Upper lobe of left lung (tissue), 6 donors: ENCODE measurements around the gene RND1. TPM values are rescaled to one million over a fixed set of nuclear protein-coding genes. Genes with fewer than 3 reads are reported as not detected.

Experiments used
- ATAC-seq, 2 donors: fragments of 200-7000 bp; cut with Tn5 transposase; one replicate each; pipeline ENCODE4 v1.9.1; 2022; ENCODE audit warnings: mild to moderate bottlenecking in 2 of 2, moderate library complexity in 2 of 2; ENCODE audit not compliant: low FRiP score in 2 of 2
- DNase-seq, 2 donors: peaks; one replicate each; pipeline ENCODE4 v3.0.0-alpha.2; 2019 to 2020
- H3K27ac ChIP-seq, 4 donors: fragments of 200-600 bp; sonication (generic); one replicate each; pipeline ENCODE4 v1.5.1; 2016 to 2019
- H3K27me3 ChIP-seq, 4 donors: fragments of 200-600 bp; sonication (generic); one replicate each; pipeline ENCODE4 v1.5.1; 2017 to 2019
- H3K36me3 ChIP-seq, 4 donors: fragments of 200-600 bp; sonication (generic); one replicate each; pipeline ENCODE4 v1.5.1; 2016 to 2019
- H3K4me1 ChIP-seq, 4 donors: fragments of 200-600 bp; sonication (generic); one replicate each; pipeline ENCODE4 v1.5.1; 2018 to 2019
- H3K4me3 ChIP-seq, 4 donors: fragments of 200-600 bp; sonication (generic); one replicate each; pipeline ENCODE4 v1.5.1; 2017 to 2019; ENCODE audit warnings: mild to moderate bottlenecking in 2 of 4, moderate library complexity in 1 of 4
- H3K9me3 ChIP-seq, 4 donors: fragments of 200-600 bp; sonication (generic); one replicate each; pipeline ENCODE4 v1.5.1; 2018 to 2019
- EP300 ChIP-seq, 4 donors: sonication (generic); formaldehyde crosslinking; IDR thresholded peaks; one replicate each; pipeline ENCODE4 v1.5.1; 2017; ENCODE audit warnings: antibody characterized with exemption in 4 of 4, control low read depth in 2 of 4
- POLR2A ChIP-seq, 4 donors: fragments of 450-650 bp; IDR thresholded peaks; one replicate each; pipeline ENCODE4 v1.5.1; 2016 to 2017; ENCODE audit warnings: antibody characterized with exemption in 4 of 4, mild to moderate bottlenecking in 2 of 4
- POLR2AphosphoS5 ChIP-seq, 2 donors: sonication (generic); formaldehyde crosslinking; IDR thresholded peaks; one replicate each; pipeline ENCODE4 v1.5.1; 2017; ENCODE audit warnings: antibody characterized with exemption in 2 of 2
- WGBS, 2 donors: methylation state at CpG; one replicate each; pipeline ENCODE4 v1.1.5; 2017 to 2018; 5-methylcytosine and 5-hydroxymethylcytosine counted together
- total RNA-seq, 6 donors: library from RNA; depleted of rRNA in 4 of 6; stranded (reverse); fragments of >200 nt in 4 of 6; gene quantifications; one replicate each; pipeline versions ENCODE4 v1.1.0 to v1.2.1, GENCODE V29; 2016 to 2021
- TF ChIP-seq, protein P1 (sequence below), 6 experiments: fragments of 450-650 bp in 4 of 6; fragments of 200-600 bp in 2 of 6; sonication (generic) in 2 of 6; IDR thresholded peaks; one replicate each; pipeline ENCODE4 v1.5.1; 2016 to 2019; ENCODE audit warnings: antibody characterized with exemption in 6 of 6
- donor health status: DM: no; HTN: no; CAD: no; lungs with moderate emphysema.
- donor health status: DM: no; HTN: yes; CAD: no; lungs with severe emphysema.

The RND1 gene
- total RNA-seq, 6 donors from 2014 or later = 7.2 to 23.0 (median 14.2) TPM

DNA sequence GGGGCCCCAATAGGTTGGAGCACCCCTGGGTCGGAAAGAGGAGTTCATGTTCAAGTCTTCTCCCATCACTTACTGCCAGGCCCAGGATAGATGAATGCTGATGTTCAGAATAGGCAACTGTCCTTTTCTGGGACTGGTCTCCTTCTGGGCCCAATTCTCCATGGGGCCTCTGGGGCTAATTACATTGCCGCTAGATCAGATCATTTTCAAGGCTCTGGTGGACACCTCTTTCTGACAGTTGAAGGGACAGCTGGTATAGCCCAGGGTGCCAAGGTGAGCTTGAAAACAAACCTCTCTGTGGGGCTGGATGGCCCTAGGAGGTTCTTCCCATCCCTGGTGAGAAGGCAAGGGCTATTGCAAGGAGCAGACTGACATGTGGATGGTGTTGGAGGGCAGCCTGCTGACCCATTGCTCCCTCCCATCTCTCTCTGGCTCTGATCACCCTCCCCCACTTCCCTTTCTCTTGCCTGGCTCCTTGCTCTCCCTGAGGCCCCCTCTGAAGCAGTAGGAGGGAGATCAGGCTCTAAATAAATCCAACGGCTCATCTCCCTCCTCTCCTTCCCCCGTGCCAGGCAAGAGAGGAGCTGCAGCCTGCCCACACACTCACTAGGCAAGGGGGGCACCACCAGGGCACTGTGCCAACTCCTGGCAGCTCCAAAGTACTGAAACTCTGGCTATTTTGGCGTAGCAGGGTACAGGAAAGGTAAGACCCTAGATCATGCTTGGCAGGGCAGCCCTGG is 45.5 kb downstream of the RND1 start:
- TF ChIP-seq POLR2AphosphoS5 (IDR thresholded peaks at IDR 0.05) (no peak), EP300 (IDR thresholded peaks at IDR 0.05) (no peak), POLR2A (IDR thresholded peaks at IDR 0.05) (no peak)
- TF ChIP-seq, protein P1, sequence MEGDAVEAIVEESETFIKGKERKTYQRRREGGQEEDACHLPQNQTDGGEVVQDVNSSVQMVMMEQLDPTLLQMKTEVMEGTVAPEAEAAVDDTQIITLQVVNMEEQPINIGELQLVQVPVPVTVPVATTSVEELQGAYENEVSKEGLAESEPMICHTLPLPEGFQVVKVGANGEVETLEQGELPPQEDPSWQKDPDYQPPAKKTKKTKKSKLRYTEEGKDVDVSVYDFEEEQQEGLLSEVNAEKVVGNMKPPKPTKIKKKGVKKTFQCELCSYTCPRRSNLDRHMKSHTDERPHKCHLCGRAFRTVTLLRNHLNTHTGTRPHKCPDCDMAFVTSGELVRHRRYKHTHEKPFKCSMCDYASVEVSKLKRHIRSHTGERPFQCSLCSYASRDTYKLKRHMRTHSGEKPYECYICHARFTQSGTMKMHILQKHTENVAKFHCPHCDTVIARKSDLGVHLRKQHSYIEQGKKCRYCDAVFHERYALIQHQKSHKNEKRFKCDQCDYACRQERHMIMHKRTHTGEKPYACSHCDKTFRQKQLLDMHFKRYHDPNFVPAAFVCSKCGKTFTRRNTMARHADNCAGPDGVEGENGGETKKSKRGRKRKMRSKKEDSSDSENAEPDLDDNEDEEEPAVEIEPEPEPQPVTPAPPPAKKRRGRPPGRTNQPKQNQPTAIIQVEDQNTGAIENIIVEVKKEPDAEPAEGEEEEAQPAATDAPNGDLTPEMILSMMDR (IDR thresholded peaks at IDR 0.05) = no peak
- no peak overlapping the region for H3K4me3 ChIP-seq
- ATAC-seq (no peak), DNase-seq (no peak)
- H3K27ac ChIP-seq = no peak overlapping the region
- H3K4me1 ChIP-seq = peaks cover 16 to 36% (median 28%) of the 10 kb centered on the region in 4 donors
- 72 to 84% methylated on average over 3 to 5 of the region's 5 CpGs for WGBS, 2 donors
- peaks cover 0 to 15% (median 0%) of the 10 kb centered on the region in 4 donors for H3K36me3 ChIP-seq
- peaks cover 0 to 5% (median 0%) of the 10 kb centered on the region in 4 donors for H3K27me3 ChIP-seq
- H3K9me3 ChIP-seq = no peaks in the 10 kb centered on the region

DNA sequence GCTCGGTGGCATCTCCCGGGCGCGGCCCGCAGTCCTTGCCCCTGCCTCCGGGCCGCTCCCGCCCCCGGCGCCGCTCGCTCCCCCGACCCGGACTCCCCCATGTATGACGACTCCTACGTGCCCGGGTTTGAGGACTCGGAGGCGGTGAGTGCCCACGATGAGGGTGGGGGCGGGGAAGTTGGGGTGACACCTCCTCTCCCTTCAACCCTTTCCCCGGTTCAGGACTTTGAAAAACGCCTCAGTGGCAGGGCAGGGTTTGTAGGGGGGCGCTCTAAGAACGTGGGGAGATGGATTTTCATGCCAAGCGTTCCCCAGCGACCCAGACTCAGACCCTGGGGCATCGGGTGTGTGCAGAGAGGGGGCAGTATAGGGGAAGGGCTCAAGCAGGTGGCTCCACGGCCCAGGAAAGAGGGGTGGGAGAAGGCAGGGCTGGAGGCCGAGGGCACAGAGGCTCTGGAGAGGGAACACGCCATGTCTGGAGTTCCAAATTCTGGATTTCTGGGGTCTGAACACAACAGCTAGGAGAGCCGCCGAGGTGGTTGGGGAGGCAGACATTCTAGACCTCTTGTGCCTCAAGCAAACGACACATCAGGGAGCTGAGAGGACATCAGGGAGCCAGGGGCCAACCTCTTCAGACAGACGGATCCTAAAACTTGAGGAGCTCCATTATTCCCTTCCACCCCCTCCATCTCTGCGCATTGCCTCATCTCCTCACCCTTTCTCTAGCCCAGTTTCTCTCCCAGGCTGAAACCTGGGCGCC is 46.7 kb downstream of the RND1 start:
- Histone ChIP-seq H3K27me3 (peaks cover 0 to 5% (median 0%) of the 10 kb centered on the region in 4 donors), H3K9me3 (no peaks in the 10 kb centered on the region), H3K4me3 (peak overlapping the region; percentile 59 to 89 (median 76)), H3K4me1 (peaks cover 16 to 40% (median 32%) of the 10 kb centered on the region in 4 donors), H3K36me3 (peaks cover 0 to 4% (median 0%) of the 10 kb centered on the region in 4 donors), H3K27ac (peak overlapping the region; percentile 35 to 72 (median 56))
- 42 to 73% methylated on average over 9 to 16 of the region's 37 CpGs for WGBS, 2 donors
- DNase-seq = peak in 1 of 2 donors; percentile 89
- ATAC-seq = no peak
- TF ChIP-seq EP300 (IDR thresholded peaks at IDR 0.05) = no peak
- TF ChIP-seq, protein P1 (IDR thresholded peaks at IDR 0.05) = no peak
- TF ChIP-seq POLR2A (IDR thresholded peaks at IDR 0.05) = no peak

DNA sequence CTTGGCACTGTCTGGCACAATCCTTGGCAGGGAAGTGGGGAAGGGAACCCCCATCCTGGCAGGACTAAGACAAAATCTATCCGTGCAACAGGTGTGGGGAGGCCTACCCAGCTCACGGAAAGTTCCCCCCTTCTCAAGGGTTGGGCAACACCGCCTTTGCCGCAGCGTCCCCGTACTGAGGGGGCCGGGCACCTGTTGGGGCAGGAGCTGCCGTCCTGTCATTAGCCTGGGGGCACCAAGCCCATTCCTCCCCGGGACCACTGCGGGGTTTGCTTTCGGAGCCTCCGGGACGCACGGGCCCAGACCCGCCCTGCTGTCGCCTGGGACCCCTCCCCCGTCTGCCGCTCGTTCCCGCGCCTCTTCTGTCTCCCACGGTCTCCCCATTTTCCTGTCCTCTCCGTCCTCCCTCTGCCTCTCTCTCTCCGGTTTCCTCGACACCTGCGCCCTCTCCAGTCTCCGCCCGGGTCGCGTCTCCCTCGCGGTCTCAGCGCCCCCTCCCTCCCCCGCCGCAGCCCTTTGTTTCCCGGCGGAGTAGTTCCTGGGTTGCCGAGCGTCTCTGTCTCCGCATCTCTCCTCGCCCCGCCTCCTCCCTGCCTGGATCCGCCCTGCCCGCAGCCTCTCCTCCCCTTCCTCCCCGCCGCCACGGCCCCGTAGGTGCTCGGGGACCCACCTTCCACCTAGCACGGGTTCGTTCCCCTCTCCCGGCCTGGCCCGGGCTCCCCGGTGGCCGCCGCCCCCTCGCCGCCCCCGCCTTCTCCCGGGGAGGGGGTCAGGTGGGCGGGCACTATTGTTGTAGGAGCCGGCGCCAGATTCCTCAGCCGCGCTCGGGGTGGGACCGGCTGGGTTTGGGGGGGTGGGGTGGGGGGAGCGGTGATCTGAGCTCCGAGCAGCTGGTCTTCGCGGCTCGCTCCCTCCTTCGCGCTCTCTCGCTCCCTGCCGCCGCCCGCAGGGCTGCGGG is 47.5 kb downstream of the RND1 start, which contains the start of gene CACNB3:
Gene CACNB3 (plus strand): TSS at position 624 of the 958 bp plus-strand sequence. CDS start 434 bp downstream, outside the sequence.
- H3K4me1 ChIP-seq = peaks cover 16 to 47% (median 35%) of the 10 kb centered on the region in 4 donors

More for the DNA sequence above, 47.5 kb downstream of the RND1 start, which contains the start of gene CACNB3:
- peak within 1 kb of the TSS; percentile 35 to 72 (median 56) for H3K27ac ChIP-seq
- WGBS, 2 donors = 0% methylated on average over 33 to 34 of the region's 79 CpGs
- no peaks in the 10 kb centered on the region for H3K9me3 ChIP-seq
- H3K36me3 ChIP-seq = no peaks in the 10 kb centered on the region
- TF ChIP-seq POLR2A (IDR thresholded peaks at IDR 0.05) (peak in 1 of 4 donors; percentile 32), POLR2AphosphoS5 (IDR thresholded peaks at IDR 0.05) (peak in 1 of 2 donors; percentile 11), EP300 (IDR thresholded peaks at IDR 0.05) (no peak)
- TF ChIP-seq, protein P1 (IDR thresholded peaks at IDR 0.05) = no peak
- peak within 1 kb of the TSS; percentile 59 to 89 (median 76) for H3K4me3 ChIP-seq
- ATAC-seq = peak in 1 of 2 donors; percentile 49
- H3K27me3 ChIP-seq = peaks cover 0 to 5% (median 0%) of the 10 kb centered on the region in 4 donors
- DNase-seq = peak; percentile 76 to 91
